ENCODE data around the gene MRTFB.

DNA sequence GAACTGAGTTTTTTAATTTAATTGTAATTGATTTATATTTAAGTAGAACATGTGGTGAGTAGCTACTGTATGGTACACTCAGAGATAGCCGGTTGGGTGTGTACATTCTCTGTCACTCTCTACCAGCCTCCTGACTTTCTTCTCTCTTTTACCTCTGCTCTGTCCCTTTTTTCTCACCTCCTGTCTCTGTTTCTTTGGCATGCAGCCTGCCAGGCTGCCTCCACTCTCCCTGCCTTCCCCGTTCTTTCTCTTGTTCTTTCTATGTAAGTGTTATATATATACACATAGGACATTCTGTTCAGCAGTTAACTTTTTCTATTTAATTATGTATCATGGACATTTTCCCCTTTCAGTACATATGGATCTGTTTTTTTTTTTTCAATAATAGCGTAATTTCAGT lies 50.8 kb downstream of the MRTFB start:
- TF ChIP-seq GATA2 (IDR thresholded peaks at IDR 0.05; ENCODE audit: low read depth, low read length) (no peak), GATA3 (IDR thresholded peaks at IDR 0.05; ENCODE audit: low read depth, low read length) (no peak)

Data from SH-SY5Y (cell line).